OCI-LY7 (cell line): ENCODE data around the gene TMCC1.

Experiments
- EZH2phosphoT487 ChIP-seq: fragments of 200-600 bp; sonication (generic); IDR thresholded peaks from 2 replicates; pipeline ENCODE4 v1.6.1; 2018; ENCODE audit warnings: low read depth, borderline replicate concordance, mild to moderate bottlenecking, mixed run types, antibody characterized with exemption, low read length, moderate library complexity, mixed read lengths
- TF ChIP-seq, protein P1 (sequence below): fragments of 200-600 bp; sonication (generic); conservative IDR thresholded peaks from 2 replicates; pipeline ENCODE4 v1.5.1; 2014; ENCODE audit warnings: mild to moderate bottlenecking, antibody characterized with exemption, low read length, moderate library complexity, mixed read lengths

DNA sequence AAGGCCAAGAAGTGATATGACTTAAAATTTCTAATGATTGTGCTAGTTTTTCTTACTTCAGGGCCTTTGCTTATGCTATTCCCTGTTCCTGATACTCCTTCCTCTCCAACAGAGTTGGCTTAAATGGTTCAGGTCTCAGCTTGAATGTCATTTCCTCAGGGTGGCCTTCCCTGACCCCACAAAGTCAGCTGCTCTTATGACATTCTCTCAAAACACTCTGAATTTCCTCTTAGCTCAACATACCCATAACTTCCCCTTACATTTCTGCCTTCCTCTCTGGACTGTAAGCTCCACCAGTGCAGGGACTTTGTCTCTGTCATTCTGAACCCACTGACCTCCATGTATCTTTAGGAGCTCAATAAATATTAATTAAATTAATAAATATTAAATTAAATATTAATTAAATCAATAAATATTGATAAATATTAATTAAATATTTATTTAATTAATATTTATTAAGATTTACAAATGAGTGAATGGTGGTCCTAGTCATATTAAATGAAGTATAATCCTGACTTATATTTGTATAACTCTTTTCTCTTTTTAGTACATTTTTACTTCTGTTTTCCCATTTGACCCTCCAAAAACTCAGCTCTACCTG, 17.9 kb upstream of the TMCC1 start:
- no peak for TF ChIP-seq EZH2phosphoT487
- TF ChIP-seq, protein P1, sequence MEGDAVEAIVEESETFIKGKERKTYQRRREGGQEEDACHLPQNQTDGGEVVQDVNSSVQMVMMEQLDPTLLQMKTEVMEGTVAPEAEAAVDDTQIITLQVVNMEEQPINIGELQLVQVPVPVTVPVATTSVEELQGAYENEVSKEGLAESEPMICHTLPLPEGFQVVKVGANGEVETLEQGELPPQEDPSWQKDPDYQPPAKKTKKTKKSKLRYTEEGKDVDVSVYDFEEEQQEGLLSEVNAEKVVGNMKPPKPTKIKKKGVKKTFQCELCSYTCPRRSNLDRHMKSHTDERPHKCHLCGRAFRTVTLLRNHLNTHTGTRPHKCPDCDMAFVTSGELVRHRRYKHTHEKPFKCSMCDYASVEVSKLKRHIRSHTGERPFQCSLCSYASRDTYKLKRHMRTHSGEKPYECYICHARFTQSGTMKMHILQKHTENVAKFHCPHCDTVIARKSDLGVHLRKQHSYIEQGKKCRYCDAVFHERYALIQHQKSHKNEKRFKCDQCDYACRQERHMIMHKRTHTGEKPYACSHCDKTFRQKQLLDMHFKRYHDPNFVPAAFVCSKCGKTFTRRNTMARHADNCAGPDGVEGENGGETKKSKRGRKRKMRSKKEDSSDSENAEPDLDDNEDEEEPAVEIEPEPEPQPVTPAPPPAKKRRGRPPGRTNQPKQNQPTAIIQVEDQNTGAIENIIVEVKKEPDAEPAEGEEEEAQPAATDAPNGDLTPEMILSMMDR = no peak
